NOMO-1 (cell line): ENCODE results near the gene PCDH10.
"Not testable (repeated sequence)": the region's sequence is repeated elsewhere in the genome, so short reads cannot be mapped to it uniquely, and the experiment has no call there.

ENCODE experiments used
- DNase-seq, 2 experiments: peaks; one replicate each; lab custom pipeline; 2025; ENCODE audit not compliant: unreplicated experiment in 2 of 2; lab: John Stamatoyannopoulos, UW

The PCDH10 gene

DNA sequence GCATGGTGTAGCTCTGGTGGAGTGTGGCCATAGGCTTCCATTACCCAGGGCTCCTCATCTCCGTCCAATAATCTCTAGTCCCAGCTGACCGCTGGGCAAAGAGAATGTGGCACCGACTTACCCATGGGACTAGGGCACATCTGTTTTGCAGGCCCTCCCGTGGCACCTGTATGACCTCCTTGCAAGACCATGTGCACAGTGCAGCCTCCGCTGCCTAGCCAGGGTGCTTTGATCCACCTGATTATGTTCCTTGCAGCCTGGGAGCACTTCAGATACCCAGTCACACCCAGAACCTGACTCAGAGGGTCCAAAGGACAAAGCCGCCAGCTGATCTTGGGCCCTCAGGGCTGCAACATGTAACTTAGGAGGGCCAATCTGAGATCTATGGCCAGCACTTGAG lies 84.8 kb downstream of the PCDH10 start:
- DNase-seq, result no peak

GRCh38 chr4:133240451-133240850 lies 91.4 kb downstream of the PCDH10 start:
- DNase-seq, result not testable (repeated sequence)
